Measurements from ENCODE around the gene MAMDC2. TPM values are rescaled to one million over a fixed set of nuclear protein-coding genes. Genes with fewer than 3 reads are reported as not detected.

MAMDC2 gene
- total RNA-seq, 1 donor: 0.45 TPM

GRCh38 chr9:70160686-70161600, 117.3 kb downstream of the MAMDC2 start:
- no peak overlapping the region for H3K4me3 ChIP-seq (ENCODE audit: low read depth, low read length)
- no peak for DNase-seq (ENCODE audit: low read depth)
- TF ChIP-seq, protein P1, sequence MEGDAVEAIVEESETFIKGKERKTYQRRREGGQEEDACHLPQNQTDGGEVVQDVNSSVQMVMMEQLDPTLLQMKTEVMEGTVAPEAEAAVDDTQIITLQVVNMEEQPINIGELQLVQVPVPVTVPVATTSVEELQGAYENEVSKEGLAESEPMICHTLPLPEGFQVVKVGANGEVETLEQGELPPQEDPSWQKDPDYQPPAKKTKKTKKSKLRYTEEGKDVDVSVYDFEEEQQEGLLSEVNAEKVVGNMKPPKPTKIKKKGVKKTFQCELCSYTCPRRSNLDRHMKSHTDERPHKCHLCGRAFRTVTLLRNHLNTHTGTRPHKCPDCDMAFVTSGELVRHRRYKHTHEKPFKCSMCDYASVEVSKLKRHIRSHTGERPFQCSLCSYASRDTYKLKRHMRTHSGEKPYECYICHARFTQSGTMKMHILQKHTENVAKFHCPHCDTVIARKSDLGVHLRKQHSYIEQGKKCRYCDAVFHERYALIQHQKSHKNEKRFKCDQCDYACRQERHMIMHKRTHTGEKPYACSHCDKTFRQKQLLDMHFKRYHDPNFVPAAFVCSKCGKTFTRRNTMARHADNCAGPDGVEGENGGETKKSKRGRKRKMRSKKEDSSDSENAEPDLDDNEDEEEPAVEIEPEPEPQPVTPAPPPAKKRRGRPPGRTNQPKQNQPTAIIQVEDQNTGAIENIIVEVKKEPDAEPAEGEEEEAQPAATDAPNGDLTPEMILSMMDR (IDR thresholded peaks at IDR 0.05; ENCODE audit: insufficient read depth, low read length): no peak

GRCh38 chr9:70165006-70165602, 121.5 kb downstream of the MAMDC2 start:
- DNase-seq (ENCODE audit: low read depth): no peak
- H3K4me3 ChIP-seq (ENCODE audit: low read depth, low read length): no peak overlapping the region
- TF ChIP-seq, protein P1 (IDR thresholded peaks at IDR 0.05; ENCODE audit: insufficient read depth, low read length): no peak

GRCh38 chr9:70168521-70168920, 124.9 kb downstream of the MAMDC2 start:
- no peak for DNase-seq (ENCODE audit: low read depth)
- H3K4me3 ChIP-seq (ENCODE audit: low read depth, low read length): no peak overlapping the region
- TF ChIP-seq, protein P1 (IDR thresholded peaks at IDR 0.05; ENCODE audit: insufficient read depth, low read length): no peak

DNA sequence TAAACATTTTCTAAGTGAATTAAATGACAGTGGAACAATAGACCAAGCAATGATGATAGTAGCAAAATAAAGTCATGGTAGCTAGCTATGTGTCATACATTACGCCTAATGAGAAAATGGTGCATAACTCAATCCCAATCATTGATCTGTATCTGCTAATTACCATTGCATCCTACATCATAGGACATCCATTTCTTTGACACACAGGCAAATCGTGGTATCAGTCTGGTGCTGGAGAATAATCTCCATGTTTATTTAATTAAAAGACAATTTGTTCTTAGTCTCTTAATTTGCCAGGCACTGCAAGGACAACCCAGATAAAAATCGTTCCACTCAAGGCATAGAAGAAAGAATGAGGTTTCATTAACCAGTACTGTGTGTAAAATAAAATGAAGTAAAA, 125.6 kb downstream of the MAMDC2 start:
- TF ChIP-seq, protein P1 (IDR thresholded peaks at IDR 0.05; ENCODE audit: insufficient read depth, low read length): no peak
- H3K4me3 ChIP-seq (ENCODE audit: low read depth, low read length): no peak overlapping the region
- DNase-seq (ENCODE audit: low read depth): no peak

GRCh38 chr9:70170151-70170790, 126.6 kb downstream of the MAMDC2 start:
- H3K4me3 ChIP-seq (ENCODE audit: low read depth, low read length): no peak overlapping the region
- TF ChIP-seq, protein P1 (IDR thresholded peaks at IDR 0.05; ENCODE audit: insufficient read depth, low read length): no peak
- no peak for DNase-seq (ENCODE audit: low read depth)

DNA sequence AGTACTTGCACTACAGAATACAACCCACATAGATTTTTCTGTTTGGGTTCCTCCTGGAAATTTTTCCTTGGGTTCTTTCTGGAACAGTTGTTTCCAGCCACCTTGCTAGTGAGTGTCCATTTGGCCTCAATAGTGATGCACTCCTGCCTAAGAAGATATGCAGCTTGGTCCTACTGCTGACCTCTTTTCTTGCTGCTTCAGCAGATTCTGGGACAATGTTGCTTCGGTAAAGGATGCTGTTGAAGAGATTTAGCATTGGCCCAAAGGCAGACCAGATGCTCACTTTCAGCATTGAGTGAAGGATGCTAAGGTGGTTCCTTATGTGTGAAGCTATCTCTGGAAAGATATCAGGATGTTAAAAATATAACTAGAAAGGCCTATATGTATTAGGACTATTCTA, 128.9 kb downstream of the MAMDC2 start:
- TF ChIP-seq, protein P1 (IDR thresholded peaks at IDR 0.05; ENCODE audit: insufficient read depth, low read length): no peak
- DNase-seq (ENCODE audit: low read depth): no peak
- H3K4me3 ChIP-seq (ENCODE audit: low read depth, low read length): no peak overlapping the region

All from fibroblast of the aortic adventitia (primary cell).